HL-60/S4 treated with retinoic acid at 250 ng/mL for 4 days and 3 days (cell line): ENCODE results near the gene TREM2.
"Not testable (repeated sequence)": the region's sequence is repeated elsewhere in the genome, so short reads cannot be mapped to it uniquely, and the experiment has no call there.

Source experiments
- in situ Hi-C: fragments of 300-500 bp; cut with MboI; formaldehyde crosslinking; loops from 2 replicates; pipeline ENCODE4 v1.7.0; 2022; ENCODE audit warnings: low sequenced_read_pairs

TREM2 gene

GRCh38 chr6:41162687-41163418 is at the start of gene TREM2:
Gene TREM2, minus strand, starts transcription at chr6:41163116. Its CDS starts 34 bp downstream, at chr6:41163082.
- in situ Hi-C loops = no loop called here

- in situ Hi-C loops = no loop called here
These were observed 46.8 kb upstream of the TREM2 start for GRCh38 chr6:41209547-41210320.

- in situ Hi-C loops = no loop called here
These were observed 45.7 kb upstream of the TREM2 start for GRCh38 chr6:41208439-41209106.

DNA sequence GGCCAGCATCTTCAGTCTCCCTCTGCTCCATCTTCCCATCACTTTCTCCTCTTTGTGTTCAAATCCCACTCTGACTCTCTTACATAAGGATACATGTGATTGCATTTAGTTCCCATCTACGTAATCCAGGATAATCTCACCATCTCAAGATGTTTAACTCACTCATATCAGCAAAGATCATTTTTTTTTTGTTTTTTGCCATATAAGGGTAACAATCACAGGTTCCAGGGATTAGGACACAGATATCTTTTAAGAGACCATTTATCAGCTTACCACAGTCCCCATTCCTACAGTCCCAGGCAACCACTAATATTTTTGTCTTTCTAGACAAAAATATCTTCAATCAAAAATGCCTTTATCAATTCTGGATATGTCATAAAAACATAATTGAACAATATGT is 41.2 kb upstream of the TREM2 start:
- in situ Hi-C loops = no loop called here

- in situ Hi-C loops = no loop called here
These were observed 38.9 kb upstream of the TREM2 start for GRCh38 chr6:41201764-41202173.

GRCh38 chr6:41200901-41201763 is 38.2 kb upstream of the TREM2 start, which contains the start of gene TREML2:
Gene TREML2, minus strand, starts transcription at chr6:41201149. Its CDS starts 141 bp downstream, at chr6:41201008.
- in situ Hi-C loops = no loop called here

- in situ Hi-C loops = no loop called here
These were observed 37.5 kb upstream of the TREM2 start for GRCh38 chr6:41200296-41200900.

DNA sequence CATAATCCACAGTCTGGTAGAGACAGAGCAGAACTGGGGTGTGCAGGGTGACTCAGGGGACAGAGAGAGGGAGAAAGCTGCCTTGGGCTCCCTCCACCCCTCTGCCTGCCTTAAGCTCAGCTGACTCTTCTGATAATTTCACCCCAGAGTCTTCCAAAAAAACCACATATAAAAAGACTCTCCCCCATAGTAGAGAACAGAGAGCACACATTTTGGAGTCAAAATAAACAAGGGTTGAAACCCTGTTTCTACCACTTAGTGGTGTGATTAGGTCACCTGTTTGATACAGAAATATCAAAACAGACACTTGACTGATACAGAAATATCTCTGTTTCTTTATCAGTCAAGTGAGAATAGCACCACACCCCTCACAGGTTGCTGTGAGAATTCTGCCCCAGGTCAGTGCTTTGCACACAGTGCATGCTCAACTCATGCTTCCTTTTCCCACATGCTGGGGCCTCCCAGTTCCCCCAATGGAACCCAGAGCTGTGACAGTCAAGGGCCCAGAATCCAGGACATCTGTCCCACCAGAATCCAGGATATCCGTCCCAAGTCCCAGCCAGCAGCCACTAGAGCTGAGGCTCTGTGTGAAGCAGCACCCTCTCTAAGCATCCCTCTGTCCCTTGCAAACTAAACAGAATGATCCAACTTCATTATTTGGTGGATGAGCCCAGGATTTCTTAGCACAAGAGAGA is 36.8 kb upstream of the TREM2 start:
- in situ Hi-C loops = no loop called here

- in situ Hi-C loops = no loop called here
These were observed 34.3 kb upstream of the TREM2 start for GRCh38 chr6:41197234-41197633.

DNA sequence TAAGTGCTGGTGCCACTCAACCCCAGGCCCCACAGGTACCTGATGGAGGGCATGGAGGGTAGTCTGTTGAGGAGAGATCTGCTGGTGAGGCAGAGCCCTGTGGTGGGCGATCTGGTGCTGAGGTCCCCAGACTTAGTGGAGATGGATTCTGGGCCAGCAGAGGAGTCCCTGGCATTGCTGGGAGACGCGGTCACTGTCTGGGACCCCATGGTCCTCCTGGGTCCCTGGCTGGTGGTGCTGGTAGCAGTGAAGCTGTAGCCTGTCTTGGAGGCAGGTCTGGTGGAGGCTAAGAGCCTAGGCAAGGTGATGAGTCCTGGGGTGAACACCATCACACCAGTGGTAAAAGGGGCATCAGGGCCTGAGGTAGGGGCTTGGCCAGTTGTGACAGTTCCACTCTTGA is 31.5 kb upstream of the TREM2 start:
- in situ Hi-C loops = no loop called here

DNA sequence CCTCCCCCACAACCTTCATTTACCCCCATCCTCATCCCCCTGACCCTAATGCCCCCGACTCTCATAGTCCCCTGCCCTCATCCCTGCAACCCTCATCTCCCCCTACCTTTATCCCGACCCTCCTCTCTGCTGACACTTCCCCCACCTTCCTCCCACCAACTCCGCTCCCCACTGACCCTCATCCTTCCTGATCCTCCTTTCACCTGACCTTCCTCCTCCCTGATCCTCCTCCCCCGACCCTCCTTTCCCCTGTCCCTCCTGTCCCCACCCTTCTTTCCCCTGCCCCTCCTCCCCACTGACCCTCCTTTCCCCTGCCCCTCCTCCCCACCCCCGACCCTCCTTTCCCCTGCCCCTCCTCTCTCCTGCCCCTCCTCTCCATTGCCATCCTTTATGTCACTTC is 31.0 kb upstream of the TREM2 start:
- in situ Hi-C loops = no loop called here

- in situ Hi-C loops = no loop called here
These were observed 30.3 kb upstream of the TREM2 start for GRCh38 chr6:41193171-41193734.

GRCh38 chr6:41191569-41191968 is 28.7 kb upstream of the TREM2 start:
- in situ Hi-C loops = no loop called here

DNA sequence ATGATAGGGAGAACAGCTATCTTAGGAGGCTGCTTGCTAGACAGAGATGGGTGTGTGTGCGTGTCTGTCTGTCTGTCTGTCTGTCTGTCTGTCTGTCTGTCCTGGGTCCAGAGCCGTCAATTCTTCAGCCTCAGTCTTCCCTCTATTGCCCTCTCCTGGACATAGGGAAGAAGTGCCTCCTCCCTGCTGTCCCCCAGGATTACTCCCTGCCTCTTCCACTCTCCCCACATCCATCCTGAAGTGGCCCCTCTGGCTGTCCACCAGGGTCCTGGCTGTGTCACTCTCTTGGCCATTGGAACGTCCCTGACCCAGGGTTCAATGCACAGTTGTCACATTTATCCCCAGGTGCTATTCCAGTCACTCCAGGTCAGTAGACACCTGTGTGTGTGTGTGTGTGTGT is 27.9 kb upstream of the TREM2 start:
- in situ Hi-C loops = no loop called here

- in situ Hi-C loops = no loop called here
These were observed 27.1 kb upstream of the TREM2 start for GRCh38 chr6:41189967-41190366.

- in situ Hi-C loops = not testable (repeated sequence)
These were observed 26.1 kb upstream of the TREM2 start for GRCh38 chr6:41189046-41189445.

- in situ Hi-C loops = no loop called here
These were observed 25.3 kb upstream of the TREM2 start for GRCh38 chr6:41187924-41188886.

DNA sequence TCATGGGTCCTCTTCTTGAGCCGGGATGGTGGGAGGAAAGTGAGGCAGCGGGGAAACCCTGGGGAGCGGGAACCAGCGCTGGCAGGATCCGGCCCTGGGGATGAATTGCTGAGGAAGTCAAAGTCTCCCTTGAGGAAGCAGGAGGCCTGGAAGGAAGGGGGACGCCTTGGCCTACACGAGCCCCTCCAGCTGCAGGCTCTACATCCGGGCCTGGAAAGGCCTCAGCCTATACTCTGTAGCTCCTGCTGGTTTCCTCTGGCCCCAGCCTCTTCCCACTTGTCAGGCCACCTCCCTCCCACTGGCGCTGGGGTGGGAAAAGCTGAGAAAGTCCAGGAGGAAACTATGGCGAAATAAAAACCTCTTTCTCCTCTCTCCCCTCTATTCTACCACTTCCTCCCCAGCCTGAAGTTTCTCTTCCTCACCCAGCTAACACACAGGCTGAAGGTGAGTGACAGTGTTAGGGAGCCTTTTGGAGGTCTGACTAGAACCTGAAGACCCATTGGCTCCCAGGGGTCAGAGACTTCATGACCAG is 23.2 kb upstream of the TREM2 start:
- in situ Hi-C loops = no loop called here
